ENCODE data around the gene NUDT4B. TPM values are rescaled to one million over a fixed set of nuclear protein-coding genes. Genes with fewer than 3 reads are reported as not detected.
"Not testable (repeated sequence)": the region's sequence is repeated elsewhere in the genome, so short reads cannot be mapped to it uniquely, and the experiment has no call there.

The NUDT4B gene
- total RNA-seq, 1 donor, result 77.5 TPM

- not testable (repeated sequence) for H3K4me3 ChIP-seq (ENCODE audit: low read depth, low read length); DNase-seq (ENCODE audit: low read depth)
Measured at GRCh38 chr1:148775263-148775662, 26.7 kb downstream of the NUDT4B start.

GRCh38 chr1:148777649-148778048 is 29.1 kb downstream of the NUDT4B start:
- DNase-seq (ENCODE audit: low read depth); H3K4me3 ChIP-seq (ENCODE audit: low read depth, low read length): not testable (repeated sequence)

- not testable (repeated sequence) for H3K4me3 ChIP-seq (ENCODE audit: low read depth, low read length); DNase-seq (ENCODE audit: low read depth)
Measured at GRCh38 chr1:148780404-148780803, 31.8 kb downstream of the NUDT4B start.

DNA sequence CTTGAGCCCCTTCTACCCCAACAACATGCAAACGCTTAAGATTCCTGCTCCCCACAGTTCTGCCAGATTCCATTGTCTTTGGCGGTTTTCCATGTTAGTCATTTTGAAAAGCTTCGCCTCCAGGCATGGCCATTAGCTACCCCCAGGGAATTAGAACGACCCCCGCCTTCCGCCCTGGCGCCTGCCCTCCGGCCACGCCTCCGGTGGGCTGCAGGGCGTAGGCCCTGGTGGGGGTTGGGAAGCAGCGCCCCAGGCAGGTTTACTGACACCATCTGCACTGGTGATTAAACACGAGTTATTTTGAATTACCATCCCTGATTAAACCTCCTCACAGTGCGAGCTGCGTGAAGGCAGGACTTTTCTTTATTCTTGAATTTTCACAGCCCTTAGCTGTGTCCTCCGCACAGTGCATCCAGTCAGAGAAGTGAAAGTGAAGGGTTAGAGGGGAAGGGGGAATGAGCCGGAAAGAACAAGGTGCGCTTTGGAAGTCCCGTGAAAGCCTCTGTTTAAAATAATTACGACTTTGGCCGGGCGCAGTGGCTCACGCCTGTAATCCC is 43.0 kb downstream of the NUDT4B start:
- H3K4me3 ChIP-seq (ENCODE audit: low read depth, low read length); DNase-seq (ENCODE audit: low read depth): not testable (repeated sequence)

DNA sequence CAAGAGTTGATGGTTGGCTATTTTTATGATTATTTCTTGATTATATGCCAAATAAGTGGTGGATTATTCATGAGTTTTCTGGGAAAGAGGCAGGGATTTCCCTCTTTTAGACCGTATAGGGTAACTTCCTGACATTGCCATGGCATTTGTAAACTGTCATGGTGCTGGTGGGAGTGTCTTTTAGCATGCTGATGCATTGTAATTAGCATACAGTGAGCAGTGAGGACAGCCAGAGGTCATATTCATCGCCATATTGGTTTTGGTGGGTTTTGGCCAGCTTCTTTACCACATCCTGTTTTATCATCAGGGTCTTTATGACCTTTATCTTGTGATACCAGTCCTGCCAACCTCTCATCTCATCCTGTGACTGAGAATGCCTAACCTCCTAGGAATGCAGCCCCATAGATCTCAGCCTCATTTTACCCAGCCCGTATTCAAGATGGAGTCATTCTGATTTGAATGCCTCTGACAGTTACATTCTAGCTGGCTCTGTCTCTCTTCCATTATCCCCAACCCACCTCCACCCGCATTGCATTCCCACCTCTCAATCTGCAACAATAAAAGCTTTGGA is 45.3 kb downstream of the NUDT4B start:
- not testable (repeated sequence) for H3K4me3 ChIP-seq (ENCODE audit: low read depth, low read length); DNase-seq (ENCODE audit: low read depth)

Small RNA genes lying within 50 kb of the gene (small RNA-seq; reads per million reads assigned to genes)
- gene RNU6-1171P, result not detected

Other genes starting within 250 kb of the NUDT4B start
- gene NBPF14, start 152.8 kb upstream of the NUDT4B start, total RNA-seq (ENCODE audit: low replicate concordance), result 12.4 and 24.4 TPM in 2 replicates
- 149 and 228 TPM in 2 replicates for gene PDE4DIP, start 95.7 kb downstream of the NUDT4B start, total RNA-seq (ENCODE audit: low replicate concordance)